Kidney tubule cell (primary cell): ENCODE measurements around the gene ZP1.
"Not testable (repeated sequence)": the region's sequence is repeated elsewhere in the genome, so short reads cannot be mapped to it uniquely, and the experiment has no call there.

Experiments used
- DNase-seq: peaks from one replicate; pipeline ENCODE4 v3.0.0-alpha.2; 2018; ENCODE audit warnings: low spot score

ZP1 gene

DNA sequence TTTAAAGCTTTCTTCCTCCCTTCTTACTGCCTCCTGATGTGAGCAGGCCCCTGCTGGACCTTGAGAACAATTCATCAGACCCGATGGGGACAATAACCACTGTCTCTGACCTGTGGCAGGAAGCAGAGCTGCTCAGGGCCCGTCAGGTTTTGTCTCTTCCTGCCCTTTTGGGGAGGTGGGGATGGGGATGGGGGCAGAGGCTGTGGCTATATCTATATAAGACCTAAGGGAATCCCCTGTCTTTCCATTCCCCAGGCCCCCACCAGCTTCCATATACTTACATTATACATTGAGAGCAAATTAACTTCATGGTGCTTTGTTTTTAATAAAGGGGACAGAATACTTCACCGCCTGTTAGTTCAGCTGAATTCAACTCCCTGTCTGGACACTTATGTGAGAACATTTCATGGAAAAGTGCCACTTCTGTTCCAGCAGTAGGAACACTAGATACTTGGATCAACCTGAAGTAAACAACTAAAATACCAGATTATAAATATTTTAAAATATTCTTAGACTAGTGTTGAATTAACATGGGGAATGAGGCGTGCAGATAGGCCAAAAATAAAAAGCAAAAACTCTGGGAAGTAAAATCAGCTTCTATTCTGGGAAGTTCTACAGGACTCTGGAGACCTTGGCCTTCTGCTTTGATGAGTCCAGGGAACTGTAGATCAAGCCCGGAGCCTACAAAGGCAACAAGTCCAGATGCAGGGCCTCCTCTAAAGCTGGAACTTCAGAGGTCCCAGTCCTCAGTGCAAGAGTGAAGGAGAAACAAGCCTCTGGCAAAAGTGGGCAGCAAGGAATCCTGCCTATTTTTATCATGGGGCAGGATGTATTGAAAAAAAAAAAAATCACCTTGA is 11.1 kb downstream of the ZP1 start:
- no peak for DNase-seq

DNA sequence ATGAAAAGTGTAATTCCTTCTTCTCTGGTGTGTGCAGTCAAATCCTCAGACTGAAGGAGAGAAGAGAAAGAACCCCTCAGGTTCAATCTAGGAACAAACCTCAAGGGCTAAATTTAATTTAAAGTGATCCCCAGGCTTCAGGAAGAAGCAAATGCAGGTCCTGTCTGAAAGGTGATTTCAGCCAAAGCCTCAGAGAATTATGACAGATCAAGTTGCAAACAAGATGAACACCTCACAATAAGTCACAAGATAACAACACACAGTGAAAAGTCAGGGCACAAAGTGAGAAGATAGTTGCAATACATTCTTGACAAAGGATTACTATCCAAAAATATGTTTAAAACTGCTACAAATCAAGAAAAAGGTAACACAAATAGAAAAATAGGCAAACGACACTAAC is 11.8 kb downstream of the ZP1 start:
- no peak for DNase-seq

DNA sequence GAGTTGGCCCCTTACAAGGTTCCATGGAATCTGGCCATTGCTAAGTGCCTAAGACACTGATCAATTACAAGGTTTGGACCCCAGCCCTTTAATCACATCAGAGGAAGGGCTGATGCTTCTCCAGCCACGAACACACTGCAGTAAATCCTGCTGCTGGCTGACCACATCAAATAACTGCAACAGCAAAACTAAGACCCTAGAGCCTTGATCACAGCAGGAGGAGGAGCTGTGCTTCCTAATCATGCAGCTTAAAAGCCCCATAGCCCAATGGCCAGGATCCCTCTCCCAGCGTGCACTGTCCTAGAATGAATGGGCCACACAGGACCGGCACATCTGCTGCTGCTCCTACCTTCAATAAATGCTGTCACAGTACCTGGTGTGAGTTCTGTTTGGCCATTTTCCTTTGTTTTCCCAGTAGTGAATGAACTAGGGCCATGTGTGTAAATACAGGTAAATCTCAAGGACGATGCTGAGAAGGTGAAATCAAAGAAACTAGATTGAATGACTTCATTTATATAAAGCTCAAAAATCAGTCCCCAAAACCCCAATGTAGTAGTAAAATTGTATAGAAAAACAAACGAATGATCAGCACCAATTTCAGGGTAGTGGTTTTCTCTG is 12.7 kb downstream of the ZP1 start:
- DNase-seq, result no peak

DNA sequence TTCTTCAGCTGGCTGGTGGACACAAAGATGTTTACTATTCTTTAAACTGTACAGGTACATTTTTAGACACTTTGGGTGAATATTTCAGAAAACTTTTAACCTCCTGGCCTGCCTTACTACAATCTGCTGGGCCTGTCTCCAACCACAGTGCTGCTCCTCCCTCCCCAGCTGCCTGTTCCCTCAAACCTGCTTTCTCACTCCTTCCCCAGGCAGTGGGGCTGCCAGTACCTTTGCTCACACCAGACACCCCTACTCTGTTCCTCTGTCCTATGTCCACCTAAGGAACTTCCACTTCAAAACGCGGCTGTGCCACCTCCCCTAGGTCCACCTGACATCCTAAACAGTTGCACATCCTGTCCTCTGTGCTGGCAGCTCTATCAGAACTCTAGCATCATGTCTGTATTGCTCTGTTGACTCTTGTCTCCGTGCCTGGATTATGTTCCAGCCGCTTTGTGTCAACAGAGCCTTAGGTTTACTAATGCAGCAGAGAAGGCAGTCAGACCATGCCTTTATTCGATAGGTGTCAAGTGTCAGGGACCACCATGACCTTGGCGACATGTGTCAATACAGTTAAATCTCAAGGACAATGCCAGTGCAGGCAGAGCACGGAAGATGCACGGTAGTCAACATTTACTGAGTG is 13.4 kb downstream of the ZP1 start:
- DNase-seq, result no peak

DNA sequence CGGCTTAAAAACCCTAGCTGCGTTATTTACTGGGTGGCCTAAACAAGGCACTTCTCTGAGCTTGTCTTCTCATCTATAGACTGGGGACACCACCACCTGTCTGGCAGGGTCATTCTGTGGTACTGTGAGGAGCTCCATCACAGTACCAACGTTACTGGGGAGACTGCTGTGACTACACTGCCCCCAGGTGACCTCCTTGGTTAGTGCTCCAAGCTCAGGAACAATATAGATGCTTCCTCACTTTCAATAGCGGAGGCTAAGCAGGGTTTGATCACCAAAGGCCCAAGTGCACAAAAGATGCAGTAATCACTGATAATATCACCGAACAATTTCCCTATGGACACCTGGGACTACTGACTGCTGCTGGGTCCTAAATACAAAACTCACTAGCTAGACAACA is 20.2 kb downstream of the ZP1 start:
- DNase-seq, result peak; percentile 63

DNA sequence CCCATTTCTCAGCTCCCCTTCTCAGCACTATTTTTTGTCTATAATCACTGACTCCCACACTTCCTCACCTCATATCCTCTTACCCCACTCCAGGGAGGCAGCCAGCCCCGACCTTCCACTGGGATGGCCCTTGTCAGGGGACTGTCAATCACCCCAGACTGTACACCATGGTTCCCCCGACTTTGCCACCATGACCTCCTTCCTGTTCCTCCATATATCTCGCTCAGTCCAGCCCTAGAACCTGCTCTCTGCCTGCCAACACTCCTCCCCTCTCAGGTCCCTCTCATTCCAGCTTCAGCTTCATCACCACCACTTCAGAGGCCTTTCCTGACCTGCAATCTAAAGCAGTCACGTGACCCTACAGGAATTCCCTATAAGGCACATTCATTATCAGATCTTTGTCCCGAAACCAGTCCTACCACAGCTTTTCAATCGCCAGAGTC is 22.5 kb downstream of the ZP1 start:
- no peak for DNase-seq

DNA sequence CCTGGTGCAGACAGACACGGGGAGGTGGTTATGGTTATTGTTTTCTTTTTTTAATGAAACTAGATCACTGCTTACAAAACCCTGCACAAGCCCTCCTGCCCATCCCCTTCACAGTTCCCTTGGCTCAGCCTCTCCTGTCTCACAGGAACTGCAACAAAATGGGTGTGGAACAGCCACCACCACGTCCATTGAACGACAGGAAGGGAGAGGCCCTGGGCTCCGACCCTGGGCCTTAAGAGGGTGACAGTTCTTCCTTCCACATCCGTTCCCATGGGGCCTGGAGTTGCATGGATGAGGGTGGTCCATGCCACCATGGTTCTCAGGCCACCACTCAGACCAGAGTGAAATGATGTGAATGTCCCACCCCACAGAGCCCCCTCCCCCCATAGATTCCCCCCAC is 23.4 kb downstream of the ZP1 start:
- DNase-seq, result no peak

DNA sequence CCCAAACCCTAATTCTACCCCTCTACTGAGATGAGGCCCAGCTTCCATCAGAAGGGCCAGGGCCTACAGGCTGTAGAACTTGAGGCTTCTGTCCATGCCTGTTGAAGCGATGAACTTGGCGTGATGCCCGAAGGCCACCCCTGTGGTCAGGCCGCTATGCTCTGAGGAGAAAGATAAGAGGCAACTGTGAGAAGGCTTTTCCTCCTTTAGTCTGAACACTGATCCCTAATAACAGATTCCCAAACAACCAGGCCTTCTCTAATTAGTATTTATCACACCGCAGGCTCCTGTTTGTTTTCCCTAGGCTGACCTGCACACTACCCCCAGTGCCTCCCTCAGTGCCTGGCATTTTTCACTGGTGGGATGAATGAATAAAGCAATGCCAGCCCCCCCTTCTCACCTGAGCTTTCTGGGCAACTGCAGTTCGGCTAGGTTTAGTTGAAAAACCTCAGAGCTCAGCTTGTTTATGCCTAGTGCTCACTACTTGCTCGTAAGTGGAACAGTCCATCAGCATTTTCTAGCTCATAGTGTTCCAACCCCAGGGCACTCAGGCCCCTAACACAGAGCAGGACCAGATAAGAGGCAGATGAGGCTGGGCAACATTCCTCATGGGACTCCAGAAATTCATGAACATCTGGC is 23.9 kb downstream of the ZP1 start:
- DNase-seq, result no peak

DNA sequence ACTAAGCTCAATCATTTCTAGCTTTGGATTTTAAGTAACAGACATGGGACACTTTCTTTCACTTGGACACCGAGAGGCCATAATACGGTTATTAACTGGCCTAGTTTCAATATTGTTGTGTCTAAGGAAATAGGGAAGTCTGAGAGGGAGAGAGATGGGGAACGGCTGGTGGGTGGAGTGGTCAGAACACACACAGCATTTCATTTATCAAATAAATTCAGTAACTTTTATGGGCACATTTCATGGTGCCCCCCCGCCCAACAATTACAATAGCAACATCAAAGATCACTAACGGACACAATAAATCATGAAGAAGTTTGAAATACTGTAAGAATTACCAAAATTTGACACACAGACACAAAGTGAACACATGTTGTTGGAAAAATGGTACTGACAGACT is 28.3 kb downstream of the ZP1 start:
- DNase-seq, result no peak

DNA sequence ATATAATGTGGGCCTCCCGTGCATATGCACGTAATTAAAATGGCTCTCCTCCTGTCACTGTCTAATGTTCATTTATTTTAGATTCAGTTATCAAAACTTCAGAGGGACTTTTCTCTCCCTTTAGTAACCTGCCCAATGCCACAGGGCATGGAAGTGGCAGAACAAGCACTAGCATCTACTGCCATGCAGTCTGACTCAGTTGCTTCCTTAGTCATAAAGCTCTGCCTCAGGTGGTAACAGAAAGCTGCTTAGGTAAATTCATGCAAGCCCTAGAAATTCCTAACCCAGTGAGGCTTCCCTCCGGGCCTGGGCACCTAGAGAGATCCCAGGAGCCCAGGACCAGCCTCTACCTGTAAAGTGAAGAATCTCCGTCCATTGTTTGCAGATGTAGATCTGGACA is 30.2 kb downstream of the ZP1 start:
- no peak for DNase-seq

DNA sequence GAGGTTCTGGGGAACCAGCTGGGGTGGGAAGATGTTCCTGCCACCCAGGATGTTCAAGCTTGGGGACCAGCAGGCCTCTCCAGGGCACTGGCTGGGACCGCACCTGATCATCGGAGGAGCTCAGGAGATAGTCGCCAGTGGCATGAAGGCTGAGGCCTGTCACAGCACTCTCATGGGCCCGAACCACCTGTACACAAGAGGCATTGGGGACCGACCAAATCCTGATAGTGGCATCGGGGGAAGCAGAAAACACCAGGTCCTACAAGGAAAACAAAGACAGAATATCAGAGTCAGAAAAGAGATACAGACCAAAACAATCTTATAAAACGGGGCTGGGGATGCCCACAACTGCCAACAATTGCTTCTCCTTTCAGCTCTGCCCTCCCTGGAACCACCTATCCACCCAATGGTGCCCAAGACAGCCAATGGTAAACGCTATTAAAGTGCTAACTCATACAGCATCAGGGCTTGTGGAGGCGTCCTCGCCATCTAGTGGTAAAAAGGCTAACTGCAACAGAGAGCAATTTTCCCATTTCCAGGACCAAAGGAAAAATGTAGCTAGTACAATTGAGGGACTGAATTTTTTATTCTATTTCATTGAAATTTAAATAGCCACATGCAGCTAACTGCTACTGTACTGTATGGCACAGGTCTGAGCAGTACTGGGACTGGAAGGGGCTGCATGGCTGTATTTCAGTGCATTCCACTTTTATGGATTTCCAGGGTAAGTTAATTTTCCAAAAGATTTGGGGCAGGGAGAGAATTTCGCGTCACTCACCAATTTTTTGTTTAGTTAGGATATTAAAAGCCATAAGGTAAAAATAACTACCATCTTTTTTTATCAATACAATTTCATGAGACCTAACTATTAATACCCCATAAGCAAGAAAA is 31.9 kb downstream of the ZP1 start:
- peak; percentile 73 for DNase-seq

DNA sequence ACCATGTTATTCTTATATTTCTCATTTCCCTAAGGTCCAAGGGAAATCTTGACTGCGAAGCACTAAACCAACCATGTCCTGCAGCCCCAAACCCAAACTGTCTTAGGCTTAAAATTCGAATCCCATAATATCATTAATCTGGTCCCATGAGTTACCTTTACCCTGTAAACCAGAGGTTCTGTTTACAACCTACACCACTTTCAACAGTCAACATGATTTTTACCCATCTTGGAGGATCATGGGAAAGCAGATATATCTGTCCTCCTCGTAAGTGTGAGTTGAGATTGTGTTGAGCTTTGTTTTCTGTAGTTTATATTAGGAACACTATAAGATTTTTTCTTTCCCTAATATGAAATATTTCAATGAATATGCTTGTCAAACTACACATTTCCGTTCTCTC is 32.6 kb downstream of the ZP1 start:
- DNase-seq, result no peak

DNA sequence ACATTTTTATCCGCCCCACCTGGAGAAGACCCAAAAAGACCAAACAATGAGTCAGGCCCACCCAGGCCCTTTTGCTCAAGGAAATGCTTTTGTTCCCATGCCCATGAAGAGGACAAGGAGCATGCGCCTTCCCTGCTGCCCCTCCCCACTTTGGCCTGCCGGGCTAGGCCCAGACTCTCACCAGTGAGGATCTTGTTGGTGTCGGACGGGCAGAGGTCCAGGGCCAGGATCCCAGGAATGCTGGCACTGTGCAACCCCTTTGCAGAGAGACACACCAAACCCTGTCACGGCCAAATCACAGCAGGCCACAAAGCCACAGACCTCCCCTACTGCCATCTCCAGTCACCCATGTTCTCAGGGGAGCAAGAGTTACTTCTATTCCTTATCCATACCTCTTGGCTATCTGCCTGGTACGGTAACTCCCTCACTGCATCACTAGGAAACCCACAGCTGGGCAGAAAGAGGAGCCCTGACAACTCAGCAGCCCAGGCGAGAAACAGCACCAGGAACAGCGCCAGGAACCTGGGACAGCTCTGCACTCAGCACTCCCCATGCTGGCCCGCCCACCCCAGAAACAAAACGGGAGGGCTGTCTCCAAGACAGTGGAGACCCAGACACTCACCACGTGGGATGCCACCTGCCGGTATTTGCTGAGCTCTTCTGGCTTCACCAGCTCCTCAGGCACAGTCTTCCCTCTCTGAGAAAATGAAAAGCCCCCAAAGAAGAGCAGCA is 33.5 kb downstream of the ZP1 start:
- DNase-seq, result no peak

DNA sequence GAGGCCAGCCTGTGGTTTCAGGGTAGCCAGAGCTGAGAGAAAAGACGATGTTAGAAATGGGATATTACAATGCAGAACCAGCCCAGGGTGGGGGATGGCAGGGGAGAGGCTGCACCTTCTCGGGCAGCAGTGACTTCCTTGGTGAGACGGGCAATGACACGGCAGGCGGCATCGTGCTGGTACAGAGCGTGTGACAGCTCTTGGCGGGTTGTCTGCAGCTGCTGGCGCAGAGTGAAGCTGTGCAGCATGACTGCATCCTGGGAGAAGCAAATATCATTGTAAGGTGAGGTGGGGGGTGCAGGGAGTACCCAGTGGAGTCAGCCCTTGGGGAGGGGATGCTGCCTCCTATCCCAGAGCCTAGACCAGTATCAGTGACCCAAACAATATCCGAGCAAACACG is 35.3 kb downstream of the ZP1 start:
- DNase-seq, result no peak

DNA sequence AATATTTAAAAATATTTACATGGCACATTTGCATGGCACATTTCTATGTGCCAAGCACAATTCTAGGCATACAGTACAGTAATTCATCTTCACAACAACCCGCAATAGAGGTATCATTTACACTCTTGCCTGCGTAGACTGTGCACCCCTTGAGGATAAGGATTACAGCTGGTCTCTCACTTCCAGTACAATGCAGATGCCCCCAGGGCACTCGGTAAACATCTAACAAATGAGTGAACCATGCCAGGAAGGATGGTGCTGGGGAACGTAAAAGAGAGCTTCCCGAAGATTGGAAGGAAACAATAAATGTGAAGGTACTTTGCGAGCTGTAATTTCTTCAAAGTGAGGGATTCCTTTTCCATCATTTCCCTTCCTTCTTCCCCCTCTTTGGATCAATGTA is 37.7 kb downstream of the ZP1 start:
- DNase-seq, result no peak

DNA sequence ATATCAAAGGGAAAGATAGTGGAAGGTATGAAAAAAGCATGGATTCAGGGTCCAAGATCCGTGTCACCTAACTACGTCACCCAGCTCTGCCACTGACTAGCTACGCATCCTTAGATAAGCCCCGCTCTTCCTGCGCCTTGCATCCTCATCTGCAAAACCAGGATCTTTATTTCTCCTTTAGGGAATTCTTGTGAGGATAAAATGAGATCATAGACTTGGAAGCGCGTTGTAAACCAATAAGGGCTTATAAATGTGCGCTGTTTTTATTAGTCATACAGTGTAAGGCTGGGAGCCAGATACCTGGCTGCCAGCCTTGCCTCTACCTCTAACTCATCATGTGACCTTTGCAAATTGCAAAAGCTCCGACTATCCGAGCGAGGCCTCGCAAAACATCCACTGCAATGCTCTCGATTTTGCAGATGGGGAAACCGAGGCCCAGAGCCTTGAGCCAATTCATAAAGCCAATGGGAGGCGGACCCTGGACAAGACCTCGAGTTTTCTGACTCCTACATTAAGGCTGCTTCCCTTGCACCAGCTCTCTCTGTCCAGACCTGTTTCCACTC is 38.3 kb downstream of the ZP1 start:
- DNase-seq, result peak; percentile 76

DNA sequence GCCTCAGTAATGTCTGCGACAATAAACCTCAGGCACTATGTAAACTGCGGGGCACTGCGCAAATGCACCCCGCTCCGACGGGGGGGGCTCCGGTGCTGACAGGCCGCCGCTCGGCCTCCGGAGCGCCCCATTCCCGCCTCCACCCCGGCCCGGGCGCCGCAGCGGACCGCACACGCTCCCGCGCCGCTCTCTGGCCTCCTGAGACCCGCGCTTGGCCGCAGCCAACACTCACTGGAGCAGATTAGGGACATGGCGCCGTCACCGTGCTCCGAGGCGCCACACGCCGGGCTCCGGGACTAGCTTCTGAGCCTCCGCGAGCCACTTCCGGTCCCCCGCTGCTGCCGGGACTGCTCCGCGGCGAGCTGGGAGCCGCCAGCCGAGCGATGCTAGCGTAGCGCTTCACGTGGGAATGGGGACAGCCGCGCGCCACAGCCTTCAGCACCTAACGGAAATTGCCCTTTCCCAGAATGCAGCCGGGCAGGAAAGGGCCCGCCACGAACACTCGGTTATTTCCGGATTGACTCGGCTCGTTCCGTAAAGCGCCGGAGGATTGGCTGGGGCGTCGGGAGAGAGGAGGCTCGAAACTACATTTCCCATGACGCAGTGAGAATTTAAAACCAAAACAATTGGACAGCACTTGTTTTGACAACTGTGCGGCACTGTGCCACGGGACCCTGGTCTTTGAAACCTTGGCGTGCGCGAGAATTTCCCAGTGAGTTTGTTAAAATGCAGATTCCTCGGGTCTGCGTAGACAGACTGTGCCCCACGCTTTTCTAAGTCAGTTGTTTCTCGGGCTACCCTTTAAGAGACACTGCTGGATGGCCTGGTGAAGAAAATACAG is 39.0 kb downstream of the ZP1 start, which contains the start of gene PRPF19:
TSS of gene PRPF19 (minus strand) at position 454 of the 841 bp plus-strand sequence. CDS start at position 251, 203 bp downstream.
- peak; percentile 96 for DNase-seq

DNA sequence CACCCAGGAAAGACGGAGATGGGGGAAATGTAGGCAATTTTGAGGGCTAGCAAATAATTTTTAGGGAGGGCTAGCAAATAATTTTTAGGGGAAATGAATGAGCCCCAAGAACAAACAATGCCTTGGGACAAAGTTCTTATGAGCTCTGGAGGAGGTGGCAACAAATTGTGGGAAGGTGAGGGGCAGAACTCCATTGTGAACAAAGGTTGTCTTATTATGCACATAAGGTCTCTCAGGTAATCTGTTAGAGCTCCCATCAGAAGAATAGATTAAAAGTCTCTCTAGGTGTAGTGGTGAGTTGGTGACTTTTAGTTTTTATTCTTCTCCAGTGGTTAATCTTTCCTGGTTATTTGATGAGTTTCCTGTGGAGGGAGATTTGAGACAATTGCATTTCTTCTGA is 41.5 kb downstream of the ZP1 start:
- DNase-seq, result no peak

DNA sequence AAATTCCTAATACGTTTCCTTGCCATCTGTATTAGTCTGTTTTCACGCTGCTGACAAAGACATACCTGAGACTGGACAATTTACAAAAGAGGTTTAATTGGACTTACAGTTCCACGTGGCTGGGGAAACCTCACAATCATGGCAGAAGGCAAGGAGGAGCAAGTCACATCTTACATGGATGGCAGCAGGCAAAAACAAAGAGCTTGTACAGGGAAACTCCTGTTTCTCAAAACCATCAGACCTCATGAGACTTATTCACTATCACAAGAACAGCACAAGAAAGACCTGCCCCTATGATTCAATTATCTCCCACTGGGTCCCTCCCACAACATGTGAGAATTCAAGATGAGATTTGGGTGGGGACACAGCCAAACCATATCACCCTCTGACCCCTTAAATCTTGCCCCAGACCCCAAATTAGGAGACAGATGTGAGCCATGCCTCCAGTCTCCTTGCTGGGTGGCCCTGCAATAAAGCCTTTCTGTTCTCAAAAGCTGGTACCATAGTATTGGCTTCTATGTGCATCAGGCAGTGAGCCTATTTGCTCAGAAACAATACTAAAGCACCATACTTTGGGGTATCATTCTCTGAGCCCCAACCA is 42.4 kb downstream of the ZP1 start:
- DNase-seq, result not testable (repeated sequence)
